HepG2 (cell line): Measurements from ENCODE around the gene TXNRD1. TPM values are rescaled to one million over a fixed set of nuclear protein-coding genes. Genes with fewer than 3 reads are reported as not detected.
A peak's percentile ranks its signal among the peaks of the same experiment; 100 is the strongest.

ENCODE experiments used
- FOSL2 ChIP-seq: sonication (generic); formaldehyde crosslinking; IDR thresholded peaks from 2 replicates; pipeline ENCODE4 v1.4.0; 2020; ENCODE audit warnings: missing genetic modification reagents
- FOXA3 ChIP-seq: IDR thresholded peaks from 2 replicates; pipeline ENCODE4 v1.6.1; 2016; ENCODE audit warnings: missing genetic modification reagents, missing compliant biosample characterization
- GABPA ChIP-seq, 2 experiments: IDR thresholded peaks; 2 replicates each; pipeline ENCODE4 v1.6.1; 2011 to 2016; ENCODE audit warnings: low read depth in 2 of 2, low read length in 1 of 2, missing biosample characterization in 1 of 2, missing genetic modification characterization in 1 of 2
- HDAC6 ChIP-seq: fragments of 200-600 bp; sonication (generic); IDR thresholded peaks from 2 replicates; pipeline ENCODE4 v1.7.0; 2017; ENCODE audit warnings: mild to moderate bottlenecking, antibody characterized with exemption, low read length, low read depth
- ISL2 ChIP-seq: sonication (generic); formaldehyde crosslinking; IDR thresholded peaks from 2 replicates; pipeline ENCODE4 v1.5.0; 2020; ENCODE audit warnings: missing genetic modification reagents
- NFAT5 ChIP-seq: sonication (generic); formaldehyde crosslinking; IDR thresholded peaks from 2 replicates; pipeline ENCODE4 v1.4.0; 2020; ENCODE audit warnings: missing genetic modification reagents
- NFYB ChIP-seq: sonication (generic); formaldehyde crosslinking; IDR thresholded peaks from 2 replicates; pipeline ENCODE4 v1.4.0; 2020; ENCODE audit warnings: missing genetic modification reagents
- NR2C2 ChIP-seq: sonication (generic); formaldehyde crosslinking; IDR thresholded peaks from 2 replicates; pipeline ENCODE4 v1.4.0; 2020; ENCODE audit warnings: missing genetic modification reagents, mild to moderate bottlenecking, moderate library complexity, borderline replicate concordance
- SPEN ChIP-seq: sonication (generic); formaldehyde crosslinking; IDR thresholded peaks from 2 replicates; pipeline ENCODE4 v1.5.1; 2020; ENCODE audit warnings: low read depth, mild to moderate bottlenecking, missing genetic modification reagents
- TCF7L2 ChIP-seq: IDR thresholded peaks from 2 replicates; pipeline ENCODE4 v1.6.1; 2011; ENCODE audit warnings: mild to moderate bottlenecking, low read depth, low read length, moderate library complexity
- YY1 ChIP-seq: IDR thresholded peaks from 2 replicates; pipeline ENCODE4 v1.6.1; 2011; ENCODE audit warnings: low read length, low read depth, moderate library complexity, mild to moderate bottlenecking; ENCODE audit not compliant: insufficient read depth, insufficient replicate concordance
- ZNF367 ChIP-seq: sonication (generic); formaldehyde crosslinking; IDR thresholded peaks from 2 replicates; pipeline ENCODE4 v1.4.0; 2020; ENCODE audit warnings: missing genetic modification reagents, borderline replicate concordance
- ZNF414 ChIP-seq: sonication (generic); formaldehyde crosslinking; IDR thresholded peaks from 2 replicates; pipeline ENCODE4 v1.5.0; 2020; ENCODE audit warnings: missing genetic modification reagents
- ZNF652 ChIP-seq: IDR thresholded peaks from 2 replicates; pipeline ENCODE4 v1.6.1; 2016; ENCODE audit warnings: low read depth, borderline replicate concordance
- ZNF75D ChIP-seq: sonication (generic); formaldehyde crosslinking; IDR thresholded peaks from 2 replicates; pipeline ENCODE4 v1.8.1; 2023; ENCODE audit warnings: missing genetic modification reagents, mild to moderate bottlenecking, borderline replicate concordance
- ZNF776 ChIP-seq: sonication (generic); formaldehyde crosslinking; IDR thresholded peaks from 2 replicates; pipeline ENCODE4 v1.4.0; 2020; ENCODE audit warnings: mild to moderate bottlenecking, missing genetic modification reagents
- ZNF839 ChIP-seq: sonication (generic); formaldehyde crosslinking; IDR thresholded peaks from 2 replicates; pipeline ENCODE4 v1.4.0; 2020; ENCODE audit warnings: missing genetic modification reagents, mild to moderate bottlenecking, borderline replicate concordance
- ZSCAN9 ChIP-seq: IDR thresholded peaks from 2 replicates; pipeline ENCODE4 v1.6.1; 2016; ENCODE audit warnings: borderline replicate concordance
- ZZZ3 ChIP-seq: sonication (generic); formaldehyde crosslinking; IDR thresholded peaks from 2 replicates; pipeline ENCODE4 v1.4.0; 2020; ENCODE audit warnings: missing genetic modification reagents, mild to moderate bottlenecking, borderline replicate concordance
- polyA plus RNA-seq, 8 experiments: library from polyadenylated mRNA; depleted of rRNA in 3 of 8; stranded (reverse) in 7 of 8; unstranded in 1 of 8; fragments of >200 nt; fragmentation: Illumina TruSeq in 4 of 8; extraction: Trizol in 4 of 8; gene quantifications; 2 replicates each; pipeline versions ENCODE4 v1.2.1 to v1.2.3, GENCODE V29; 2011 to 2016; ENCODE audit warnings: low read depth in 4 of 8, missing spikeins in 1 of 8, mixed read lengths in 1 of 8; ENCODE audit not compliant: insufficient read depth in 1 of 8
- total RNA-seq, 5 experiments: library from RNA; depleted of rRNA; stranded (reverse); fragments of >200 nt; fragmentation: Illumina TruSeq; extraction: Trizol; gene quantifications; 2 replicates each; pipeline ENCODE4 v1.2.3, GENCODE V29; 2016; ENCODE audit warnings: low read depth in 1 of 5
- TF ChIP-seq, protein P1 (sequence below): fragments of 450-650 bp; IDR thresholded peaks from 2 replicates; pipeline ENCODE4 v1.6.1; 2017
- TF ChIP-seq, protein P2 (sequence below): sonication (generic); formaldehyde crosslinking; IDR thresholded peaks from 2 replicates; pipeline ENCODE4 v1.5.0; 2020; ENCODE audit warnings: mild to moderate bottlenecking, missing genetic modification reagents

TXNRD1 gene
- total and polyA plus RNA-seq, 2 of the 13 experiments (the other 11 are each of a cell fraction or from before 2014, with no cell fraction given), result 54.0 to 190 TPM

DNA sequence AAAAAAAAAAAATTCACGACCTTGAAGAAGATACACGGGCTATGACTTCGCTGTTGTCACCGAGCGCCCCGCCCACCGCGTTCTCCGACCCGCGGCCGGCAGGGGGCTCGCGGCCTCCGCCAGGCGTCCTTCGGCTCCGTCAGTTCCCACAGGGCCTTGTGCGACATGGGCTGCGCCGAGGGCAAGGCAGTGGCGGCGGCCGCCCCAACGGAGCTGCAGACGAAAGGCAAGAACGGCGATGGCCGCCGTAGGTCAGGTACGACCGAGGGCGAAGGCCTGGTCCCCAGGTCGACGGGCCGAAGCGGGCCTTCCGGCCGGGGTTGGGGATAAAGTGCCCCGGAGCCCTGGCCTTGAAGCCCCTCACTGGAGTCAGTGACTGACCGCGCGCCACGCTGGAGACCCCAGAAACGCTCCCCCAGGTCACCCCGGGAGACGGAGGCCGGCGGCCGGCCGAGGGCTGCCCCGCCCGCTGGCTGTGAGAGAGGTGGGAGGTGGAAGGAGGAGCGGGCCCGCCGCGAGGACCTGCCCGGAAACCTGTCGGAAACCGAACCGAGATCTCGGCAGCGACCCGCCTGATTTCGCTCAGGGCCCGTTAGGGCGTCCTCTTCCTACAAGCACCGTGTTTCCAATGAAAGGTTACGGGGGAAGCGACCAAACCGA is at the start of gene TXNRD1 (continued):
- TF ChIP-seq NFAT5 (CRISPR knock-in tag) (no peak), HDAC6 (no peak), ZNF414 (CRISPR knock-in tag) (no peak), ZNF75D (CRISPR knock-in tag) (no peak), ISL2 (CRISPR knock-in tag) (0 out of 2 replicates have a peak, but pooled peaks have one; percentile 16), TCF7L2 (no peak), ZNF367 (CRISPR knock-in tag) (no peak), SPEN (CRISPR knock-in tag) (peak; percentile 42; the same call in 1 of the 2 replicates), ZSCAN9 (CRISPR knock-in tag) (no peak), ZNF652 (CRISPR knock-in tag) (no peak), FOSL2 (peak; percentile 18; the same call in 1 of the 2 replicates), ZNF839 (CRISPR knock-in tag) (peak; percentile 27; the same call in 1 of the 2 replicates), ZNF776 (no peak), NR2C2 (CRISPR knock-in tag) (no peak), ZZZ3 (CRISPR knock-in tag) (no peak), NFYB (CRISPR knock-in tag) (no peak), FOXA3 (CRISPR knock-in tag) (0 out of 2 replicates have a peak, but pooled peaks have one; percentile 9), GABPA (IDR thresholded peaks at IDR 0.05; ENCODE audit: low read depth, low read length) (no peak), GABPA (CRISPR knock-in tag; IDR thresholded peaks at IDR 0.05; ENCODE audit: low read depth) (no peak), YY1 (peak; percentile 36)
- TF ChIP-seq, protein P1, sequence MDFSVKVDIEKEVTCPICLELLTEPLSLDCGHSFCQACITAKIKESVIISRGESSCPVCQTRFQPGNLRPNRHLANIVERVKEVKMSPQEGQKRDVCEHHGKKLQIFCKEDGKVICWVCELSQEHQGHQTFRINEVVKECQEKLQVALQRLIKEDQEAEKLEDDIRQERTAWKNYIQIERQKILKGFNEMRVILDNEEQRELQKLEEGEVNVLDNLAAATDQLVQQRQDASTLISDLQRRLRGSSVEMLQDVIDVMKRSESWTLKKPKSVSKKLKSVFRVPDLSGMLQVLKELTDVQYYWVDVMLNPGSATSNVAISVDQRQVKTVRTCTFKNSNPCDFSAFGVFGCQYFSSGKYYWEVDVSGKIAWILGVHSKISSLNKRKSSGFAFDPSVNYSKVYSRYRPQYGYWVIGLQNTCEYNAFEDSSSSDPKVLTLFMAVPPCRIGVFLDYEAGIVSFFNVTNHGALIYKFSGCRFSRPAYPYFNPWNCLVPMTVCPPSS, result no peak
- TF ChIP-seq, protein P2, sequence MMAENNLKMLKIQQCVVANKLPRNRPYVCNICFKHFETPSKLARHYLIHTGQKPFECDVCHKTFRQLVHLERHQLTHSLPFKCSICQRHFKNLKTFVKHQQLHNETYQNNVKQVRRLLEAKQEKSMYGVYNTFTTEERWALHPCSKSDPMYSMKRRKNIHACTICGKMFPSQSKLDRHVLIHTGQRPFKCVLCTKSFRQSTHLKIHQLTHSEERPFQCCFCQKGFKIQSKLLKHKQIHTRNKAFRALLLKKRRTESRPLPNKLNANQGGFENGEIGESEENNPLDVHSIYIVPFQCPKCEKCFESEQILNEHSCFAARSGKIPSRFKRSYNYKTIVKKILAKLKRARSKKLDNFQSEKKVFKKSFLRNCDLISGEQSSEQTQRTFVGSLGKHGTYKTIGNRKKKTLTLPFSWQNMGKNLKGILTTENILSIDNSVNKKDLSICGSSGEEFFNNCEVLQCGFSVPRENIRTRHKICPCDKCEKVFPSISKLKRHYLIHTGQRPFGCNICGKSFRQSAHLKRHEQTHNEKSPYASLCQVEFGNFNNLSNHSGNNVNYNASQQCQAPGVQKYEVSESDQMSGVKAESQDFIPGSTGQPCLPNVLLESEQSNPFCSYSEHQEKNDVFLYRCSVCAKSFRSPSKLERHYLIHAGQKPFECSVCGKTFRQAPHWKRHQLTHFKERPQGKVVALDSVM, result no peak
